GM18519 (cell line): ENCODE results near the gene UVRAG.

Experiments
- ATAC-seq: cut with Tn5 transposase; IDR thresholded peaks from one replicate; pipeline ENCODE4 v1.9.1; 2021; ENCODE audit warnings: mild to moderate bottlenecking, moderate library complexity; ENCODE audit not compliant: unreplicated experiment, low FRiP score

The UVRAG gene

GRCh38 chr11:76131142-76131541, 316.1 kb downstream of the UVRAG start:
- ATAC-seq = no peak

DNA sequence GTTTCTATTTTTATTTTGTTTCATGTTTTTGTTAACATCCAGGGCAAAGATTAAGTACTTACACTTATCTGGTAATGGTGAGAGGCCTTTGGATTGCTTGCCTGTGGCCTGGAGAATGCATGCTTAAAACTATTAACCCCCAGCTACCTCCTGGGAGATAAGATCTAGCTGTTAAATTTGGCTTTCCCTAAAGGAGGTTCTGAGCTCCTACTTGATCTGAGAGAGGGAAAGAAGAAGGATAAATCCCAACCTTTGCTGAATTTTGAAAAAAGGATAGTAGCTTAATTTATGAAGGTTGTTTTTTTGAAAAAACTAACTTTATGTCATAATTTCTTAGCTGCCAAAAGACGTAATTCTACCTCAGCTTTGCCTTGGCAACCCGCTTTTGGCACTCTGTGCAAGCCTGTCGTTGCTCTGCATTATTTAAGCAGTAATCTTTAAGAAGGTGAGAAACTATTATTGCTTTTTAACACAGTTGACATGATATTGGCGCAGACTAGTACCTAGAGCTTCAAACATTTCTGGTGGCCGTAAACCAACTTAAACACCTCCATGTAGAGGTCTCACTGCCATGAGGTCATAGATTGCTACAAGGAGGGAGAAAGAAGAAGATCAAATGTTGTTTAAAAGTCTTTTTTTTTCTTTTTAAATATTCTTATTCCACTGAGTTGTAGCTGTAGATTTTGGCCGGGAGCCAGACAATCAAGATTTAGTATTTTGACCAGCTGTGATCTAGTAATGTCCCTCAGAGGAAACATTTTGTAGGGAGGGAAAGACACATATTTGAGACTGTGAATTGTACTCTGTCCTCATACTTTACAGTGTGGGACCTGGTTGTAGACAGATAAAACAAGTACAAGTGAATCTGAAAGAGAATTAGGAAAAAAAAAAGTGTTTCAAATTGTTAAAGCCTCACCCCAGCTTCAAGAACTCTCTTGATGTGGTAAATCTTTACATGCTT, 316.9 kb downstream of the UVRAG start:
- ATAC-seq = no peak

GRCh38 chr11:76134239-76134638, 319.2 kb downstream of the UVRAG start:
- ATAC-seq = no peak

DNA sequence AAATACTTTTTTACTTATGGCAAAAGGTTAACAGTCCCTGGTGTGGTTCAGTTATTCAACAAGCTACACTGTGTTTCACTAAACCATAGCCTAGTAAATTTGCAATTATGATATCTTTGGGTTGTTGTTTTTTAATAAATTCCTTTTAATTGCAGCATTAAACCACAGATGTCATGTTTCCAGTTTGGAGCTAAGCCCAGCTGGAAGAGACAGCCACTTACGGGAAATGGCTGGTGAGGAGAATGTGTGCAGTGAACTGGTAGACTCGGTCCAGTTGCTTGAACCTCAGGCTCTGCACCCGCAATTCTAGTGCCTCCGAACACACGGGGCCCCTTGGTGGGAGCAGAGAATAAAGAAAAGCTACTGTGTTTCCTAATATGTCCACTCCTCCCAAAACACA, 320.5 kb downstream of the UVRAG start:
- ATAC-seq = no peak

DNA sequence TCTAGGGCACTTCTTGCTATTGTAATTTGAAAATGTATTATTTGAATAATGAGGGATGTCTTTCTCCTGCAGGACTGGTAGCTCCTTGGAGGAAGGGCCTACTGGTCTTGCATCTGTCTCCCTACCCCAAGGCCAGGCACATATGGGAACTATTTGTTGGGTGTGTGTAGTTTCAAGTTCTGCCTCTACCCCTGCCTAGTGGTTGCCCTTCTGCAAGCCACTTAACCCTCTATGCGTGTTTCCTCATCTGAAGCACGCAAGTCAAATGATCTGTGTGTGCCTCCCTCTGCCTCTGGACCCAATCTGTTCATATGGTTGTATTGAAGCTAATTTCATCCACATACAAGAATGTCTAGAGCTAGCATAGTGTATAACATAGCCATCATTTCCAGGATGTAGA, 324.3 kb downstream of the UVRAG start:
- ATAC-seq = no peak

- no peak for ATAC-seq
Observed at GRCh38 chr11:76140912-76141574, 326.0 kb downstream of the UVRAG start.

GRCh38 chr11:76141901-76142588, 327.0 kb downstream of the UVRAG start:
- ATAC-seq = no peak

GRCh38 chr11:76143274-76143673, 328.3 kb downstream of the UVRAG start:
- no peak for ATAC-seq

DNA sequence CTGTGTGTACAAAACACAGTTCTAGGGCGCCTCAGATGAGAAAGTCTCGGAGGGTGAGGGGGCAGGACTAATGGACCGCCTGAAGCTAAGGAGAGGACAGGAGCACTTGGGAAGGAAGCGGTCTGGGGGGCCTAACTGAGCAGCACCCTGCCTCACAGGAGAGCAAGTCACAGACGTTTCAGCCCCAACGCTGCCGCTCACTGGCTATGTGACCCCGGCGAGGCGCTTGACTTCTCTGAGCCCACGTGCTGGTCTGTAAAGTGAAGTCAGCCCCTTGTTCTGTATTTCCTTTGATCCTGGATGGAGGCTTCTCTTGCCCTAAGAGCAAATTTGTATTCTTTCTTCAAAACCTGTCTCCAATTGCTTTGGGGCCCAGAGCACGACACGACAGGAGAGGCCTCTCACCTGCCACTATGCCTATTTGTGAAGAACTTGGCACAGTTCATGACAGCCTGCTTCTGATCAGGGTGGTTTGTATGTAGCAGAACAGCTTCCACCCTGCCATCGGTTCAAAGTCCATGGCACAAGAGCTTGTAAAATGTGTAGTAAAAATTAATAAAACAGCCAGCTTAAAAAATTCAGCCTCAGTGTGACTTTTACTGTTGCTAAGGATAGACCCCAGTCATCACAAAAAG, 332.2 kb downstream of the UVRAG start:
- ATAC-seq = no peak

GRCh38 chr11:76148231-76148630, 333.2 kb downstream of the UVRAG start:
- ATAC-seq = no peak

DNA sequence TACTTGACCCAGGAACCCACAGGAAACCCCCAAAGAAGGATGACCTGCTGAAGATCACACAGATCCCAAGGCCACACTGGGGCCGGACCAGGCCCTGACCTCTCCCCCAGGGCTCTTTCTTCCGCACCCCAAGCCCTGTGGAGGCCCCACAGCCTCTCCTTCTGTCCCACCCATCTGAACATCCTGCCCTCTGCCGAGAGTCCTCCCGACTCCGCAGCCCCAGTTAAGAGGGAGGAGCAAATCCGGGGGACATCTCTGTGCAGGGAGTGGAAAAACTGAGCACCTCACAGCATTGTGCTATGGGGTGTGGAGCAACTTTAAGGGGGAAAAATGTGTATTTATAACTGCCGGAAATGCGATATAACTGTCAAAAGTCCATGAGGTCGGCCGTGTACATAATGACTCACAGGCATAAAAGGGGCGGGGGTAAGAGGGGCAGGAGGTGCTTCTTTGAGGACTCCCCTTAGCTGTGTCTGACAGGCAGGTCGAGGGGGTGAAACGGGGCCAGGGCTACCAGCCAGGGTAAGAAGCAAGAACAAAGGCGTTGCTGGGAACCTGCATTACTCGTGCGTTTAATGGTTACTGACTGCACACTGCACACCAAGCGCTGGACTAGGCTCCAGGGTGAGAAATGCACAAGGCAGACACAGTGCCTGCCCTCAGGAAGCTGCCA, 334.1 kb downstream of the UVRAG start:
- ATAC-seq = no peak

DNA sequence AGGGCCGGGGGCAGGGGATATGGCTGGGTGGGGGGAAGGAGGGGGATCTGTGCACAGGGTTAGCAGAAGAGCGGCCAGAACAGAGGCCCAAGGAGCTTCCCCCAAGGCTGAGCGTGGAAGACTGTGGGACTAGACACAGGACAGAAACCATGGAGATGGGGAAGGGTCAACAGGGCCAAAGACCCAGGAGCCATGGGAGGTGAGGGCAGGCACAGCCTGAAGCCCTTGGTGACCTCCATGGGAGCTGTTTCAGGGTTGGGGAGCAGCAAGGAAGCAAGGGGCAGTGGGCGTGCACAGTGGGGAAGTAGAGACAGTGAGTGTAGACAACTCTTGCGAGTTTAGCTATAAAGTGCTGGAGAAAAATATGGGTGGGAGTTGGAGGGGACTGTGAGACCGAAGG, 334.7 kb downstream of the UVRAG start:
- no peak for ATAC-seq

- no peak for ATAC-seq
Observed at GRCh38 chr11:76150141-76150540, 335.1 kb downstream of the UVRAG start.

GRCh38 chr11:76151556-76152085, 336.6 kb downstream of the UVRAG start:
- ATAC-seq = no peak

DNA sequence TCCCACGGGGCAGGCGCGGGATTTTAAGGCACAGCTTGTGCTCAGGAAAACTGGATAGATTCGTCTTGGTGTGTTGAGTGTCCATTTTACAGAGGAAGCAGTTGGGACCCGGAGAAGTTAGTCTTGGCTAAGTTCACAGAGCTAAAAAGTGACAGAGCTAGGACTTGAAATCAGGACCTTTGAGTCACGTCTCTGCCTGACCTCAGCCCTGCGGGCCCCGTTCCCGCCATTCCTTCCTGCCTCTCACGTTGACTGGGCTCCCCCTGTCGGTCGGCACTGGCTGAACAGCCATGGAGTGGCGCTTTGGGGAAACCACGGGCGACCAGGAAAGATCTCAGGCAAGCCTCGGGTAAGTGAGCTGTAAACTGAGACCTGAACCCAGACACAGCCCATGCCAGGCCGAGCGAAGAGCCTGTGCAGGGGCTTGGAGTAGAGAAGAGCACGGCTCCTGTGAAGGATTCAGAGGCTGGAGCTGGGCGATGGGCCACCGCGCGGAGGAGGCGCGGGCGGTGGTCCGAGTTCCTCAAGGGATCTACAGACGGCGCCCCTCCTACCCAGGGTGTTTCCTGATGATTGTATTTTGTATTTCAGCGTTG, 337.2 kb downstream of the UVRAG start:
- ATAC-seq = peak; percentile 69

- no peak for ATAC-seq
Observed at GRCh38 chr11:76152741-76153570, 337.9 kb downstream of the UVRAG start.

DNA sequence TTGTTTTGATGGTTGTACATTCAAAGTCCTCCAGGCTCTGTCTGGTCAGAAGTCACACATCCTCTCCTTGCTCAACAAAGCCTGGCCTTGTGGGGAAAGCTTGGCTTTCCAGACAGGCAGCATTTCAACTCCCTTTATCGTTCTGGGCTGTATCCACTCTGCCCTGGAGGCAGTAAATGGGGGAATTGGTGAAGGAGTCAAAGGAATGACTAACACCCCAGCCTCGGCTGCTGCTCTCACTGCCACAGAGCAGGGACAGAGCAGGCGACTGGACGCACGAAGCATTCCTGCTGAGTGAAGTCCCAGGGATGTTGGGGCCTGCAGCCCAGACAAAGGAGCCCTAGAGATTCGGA, 338.5 kb downstream of the UVRAG start:
- ATAC-seq = no peak

DNA sequence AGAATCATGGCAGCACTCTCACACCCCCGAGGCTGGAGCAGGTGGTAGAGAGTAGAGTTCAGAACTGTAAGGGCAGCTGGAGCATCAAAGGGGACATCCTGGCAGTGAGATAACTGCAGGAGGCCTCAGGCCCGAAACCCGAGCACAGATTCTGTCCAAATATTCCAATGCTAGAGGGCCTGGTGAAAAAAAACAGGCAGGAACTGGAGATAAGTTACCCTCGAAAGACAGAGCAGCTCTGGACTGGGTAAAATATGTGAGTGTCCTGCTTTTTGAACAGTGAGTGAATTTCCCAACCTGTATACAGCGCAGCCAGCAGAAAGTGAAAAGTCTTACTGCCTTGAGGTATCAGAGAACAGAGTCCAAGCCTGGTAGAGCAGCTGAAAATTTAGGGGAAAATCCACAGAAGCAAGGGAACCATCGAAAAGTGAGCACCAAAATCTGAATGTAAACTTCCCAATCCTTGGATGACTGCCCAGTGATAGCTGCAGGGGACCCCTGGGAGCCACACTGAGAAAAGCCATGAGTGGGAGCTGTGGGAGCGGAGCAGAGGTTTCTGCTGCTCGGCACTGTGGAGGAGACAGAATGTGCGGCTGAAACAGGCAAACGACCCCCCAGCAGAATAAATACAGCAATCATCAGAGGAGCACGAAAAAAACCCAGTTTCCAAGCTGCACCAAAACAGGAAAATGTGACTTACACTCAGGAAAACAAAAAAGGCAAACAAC, 340.7 kb downstream of the UVRAG start:
- no peak for ATAC-seq
